Measurements from ENCODE around the gene PAMR1.

Gene PAMR1

DNA sequence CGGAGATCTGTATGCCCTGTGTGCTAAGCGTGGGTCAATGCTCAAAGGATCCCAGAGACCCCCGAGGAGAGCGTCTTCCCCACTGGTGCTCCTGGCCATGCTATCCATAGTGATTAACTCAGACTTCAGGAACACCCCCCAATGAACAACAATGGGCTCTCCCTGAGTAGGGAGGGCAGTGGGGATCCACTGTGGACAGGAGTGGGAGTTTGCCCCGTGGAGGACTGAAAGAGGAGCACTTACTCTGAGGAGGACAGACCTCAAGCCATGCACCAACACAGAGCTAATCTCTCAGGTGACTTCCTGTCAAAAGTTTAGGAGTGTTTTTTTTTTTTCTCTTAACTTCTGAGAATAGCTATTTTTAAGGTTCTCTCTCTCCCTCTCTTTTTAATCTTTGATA lies 130.5 kb downstream of the PAMR1 start:
- FAIRE-seq = no peak

- no peak for FAIRE-seq
These were observed 132.3 kb downstream of the PAMR1 start for GRCh38 chr11:35393098-35393497.

- FAIRE-seq = no peak
These were observed 133.3 kb downstream of the PAMR1 start for GRCh38 chr11:35391922-35392688.

- FAIRE-seq = no peak
These were observed 134.4 kb downstream of the PAMR1 start for GRCh38 chr11:35390737-35391682.

- no peak for FAIRE-seq
These were observed 135.4 kb downstream of the PAMR1 start for GRCh38 chr11:35389897-35390465.

GRCh38 chr11:35389112-35389511 lies 136.3 kb downstream of the PAMR1 start:
- no peak for FAIRE-seq

GRCh38 chr11:35388061-35388460 lies 137.4 kb downstream of the PAMR1 start:
- no peak for FAIRE-seq

- FAIRE-seq = no peak
These were observed 138.1 kb downstream of the PAMR1 start for GRCh38 chr11:35387111-35387982.

DNA sequence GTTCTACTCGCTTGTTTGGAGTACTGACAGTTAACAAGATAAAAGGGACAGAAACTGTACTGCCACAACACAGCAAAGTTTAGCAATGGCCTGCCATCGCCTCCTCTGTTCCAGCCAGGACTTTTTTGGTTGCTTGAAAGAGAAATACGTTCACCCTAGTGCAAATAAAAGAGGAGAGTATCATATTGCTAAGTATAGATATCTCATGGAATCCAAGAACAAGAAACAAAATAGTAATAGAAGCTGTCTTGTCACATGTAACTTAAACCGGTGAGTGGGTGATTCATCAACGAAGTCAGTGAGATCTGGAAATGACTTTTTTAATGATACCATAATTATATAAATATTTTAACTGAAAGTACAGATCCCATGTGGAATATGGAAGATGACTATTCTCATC lies 141.5 kb downstream of the PAMR1 start:
- no peak for FAIRE-seq

All from A204.1 (cell line).